ENCODE results near the gene SERPINA1. TPM values are rescaled to one million over a fixed set of nuclear protein-coding genes. Genes with fewer than 3 reads are reported as not detected.

SERPINA1 gene
- total RNA-seq, 3 donors from 2014 or later (not counting 1 experiment from before 2014, with no cell fraction given), result 12.7 to 65.3 (median 48.3) TPM

DNA sequence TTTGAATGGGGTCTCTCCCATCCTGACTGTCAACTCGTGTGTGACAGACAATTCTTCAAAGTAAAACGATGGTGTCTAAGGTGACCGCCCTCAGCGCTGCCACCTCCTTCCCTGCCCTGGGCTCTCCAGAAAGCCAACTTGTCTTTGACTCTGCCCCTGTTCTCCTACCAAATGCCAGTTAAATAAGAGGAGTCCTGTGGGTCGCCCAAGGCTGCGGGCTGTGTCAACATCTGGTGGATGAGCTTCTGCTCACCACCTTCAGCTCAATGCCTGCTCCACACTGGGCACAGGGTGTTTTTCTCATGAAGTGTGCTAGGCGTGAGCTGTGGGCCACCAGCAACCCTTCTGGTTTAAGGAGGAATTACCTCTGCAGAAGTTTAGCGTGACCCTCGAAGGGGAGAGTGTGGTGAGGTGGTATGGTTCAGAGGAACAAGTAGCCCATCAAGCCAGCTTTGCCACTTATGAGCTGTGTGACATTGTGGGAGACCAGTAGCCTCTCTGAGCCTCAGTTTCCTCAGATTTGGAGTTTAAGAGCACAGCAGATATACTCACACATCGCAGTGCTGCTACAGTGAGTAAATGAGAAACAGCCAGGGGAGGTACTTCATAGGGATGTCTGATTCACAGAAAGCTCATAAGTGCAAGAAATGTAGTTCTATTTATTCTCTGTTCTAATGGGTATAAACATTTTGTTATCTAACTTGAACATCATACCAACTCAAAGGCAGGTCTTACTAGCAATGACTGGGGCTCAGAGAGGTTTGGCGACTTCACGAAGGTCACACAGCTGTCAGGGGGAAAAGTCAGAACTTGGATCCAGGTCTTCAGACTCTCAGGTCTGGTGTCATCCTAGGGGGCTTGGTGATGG lies 12.1 kb downstream of the SERPINA1 start:
- Histone ChIP-seq H3K36me3 (ENCODE audit: control insufficient read depth, insufficient read depth, low read length) (no peaks in the 10 kb centered on the region), H3K9me3 (ENCODE audit: control insufficient read depth, insufficient read depth, low read length) (no peaks in the 10 kb centered on the region), H3K27me3 (ENCODE audit: control insufficient read depth, insufficient read depth, low read length) (no peaks in the 10 kb centered on the region), H3K4me1 (ENCODE audit: control insufficient read depth, insufficient read depth, low read length) (no peaks in the 10 kb centered on the region), H3K27ac (ENCODE audit: low read length) (no peak overlapping the region), H3K4me3 (ENCODE audit: low read length) (no peak overlapping the region)
- no peak overlapping the region for H3K4me3 Mint-ChIP-seq
- DNase-seq (no peak), ATAC-seq (no peak)
- H3K27me3 Mint-ChIP-seq (ENCODE audit: low read depth in 2 of 2), result peaks cover 0 to 7% of the 10 kb centered on the region in 2 donors
- 85% methylated on average over 12 of the region's 12 CpGs for WGBS (ENCODE audit: insufficient coverage)
- H3K9me3 Mint-ChIP-seq, result no peaks in the 10 kb centered on the region
- no peaks in the 10 kb centered on the region for H3K36me3 Mint-ChIP-seq
- no peak overlapping the region for H3K27ac Mint-ChIP-seq
- intact Hi-C loops (cut with micrococcal nuclease), result no loop called here
- no peaks in the 10 kb centered on the region for H3K4me1 Mint-ChIP-seq
- TF ChIP-seq, protein P1, sequence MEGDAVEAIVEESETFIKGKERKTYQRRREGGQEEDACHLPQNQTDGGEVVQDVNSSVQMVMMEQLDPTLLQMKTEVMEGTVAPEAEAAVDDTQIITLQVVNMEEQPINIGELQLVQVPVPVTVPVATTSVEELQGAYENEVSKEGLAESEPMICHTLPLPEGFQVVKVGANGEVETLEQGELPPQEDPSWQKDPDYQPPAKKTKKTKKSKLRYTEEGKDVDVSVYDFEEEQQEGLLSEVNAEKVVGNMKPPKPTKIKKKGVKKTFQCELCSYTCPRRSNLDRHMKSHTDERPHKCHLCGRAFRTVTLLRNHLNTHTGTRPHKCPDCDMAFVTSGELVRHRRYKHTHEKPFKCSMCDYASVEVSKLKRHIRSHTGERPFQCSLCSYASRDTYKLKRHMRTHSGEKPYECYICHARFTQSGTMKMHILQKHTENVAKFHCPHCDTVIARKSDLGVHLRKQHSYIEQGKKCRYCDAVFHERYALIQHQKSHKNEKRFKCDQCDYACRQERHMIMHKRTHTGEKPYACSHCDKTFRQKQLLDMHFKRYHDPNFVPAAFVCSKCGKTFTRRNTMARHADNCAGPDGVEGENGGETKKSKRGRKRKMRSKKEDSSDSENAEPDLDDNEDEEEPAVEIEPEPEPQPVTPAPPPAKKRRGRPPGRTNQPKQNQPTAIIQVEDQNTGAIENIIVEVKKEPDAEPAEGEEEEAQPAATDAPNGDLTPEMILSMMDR (IDR thresholded peaks at IDR 0.05), result no peak

GRCh38 chr14:94375552-94376107 lies 12.8 kb downstream of the SERPINA1 start:
- H3K9me3 ChIP-seq (ENCODE audit: control insufficient read depth, insufficient read depth, low read length), result no peaks in the 10 kb centered on the region
- Mint-ChIP-seq H3K27ac (no peak overlapping the region), H3K9me3 (no peaks in the 10 kb centered on the region), H3K4me1 (no peaks in the 10 kb centered on the region), H3K36me3 (no peaks in the 10 kb centered on the region), H3K4me3 (no peak overlapping the region), H3K27me3 (ENCODE audit: low read depth in 2 of 2) (peaks cover 0 to 7% of the 10 kb centered on the region in 2 donors)
- intact Hi-C loops (cut with micrococcal nuclease), result no loop called here
- no peaks in the 10 kb centered on the region for H3K4me1 ChIP-seq (ENCODE audit: control insufficient read depth, insufficient read depth, low read length)
- TF ChIP-seq, protein P1 (IDR thresholded peaks at IDR 0.05), result no peak
- H3K4me3 ChIP-seq (ENCODE audit: low read length), result no peak overlapping the region
- WGBS (ENCODE audit: insufficient coverage), result 88% methylated on average over 6 of the region's 6 CpGs
- no peaks in the 10 kb centered on the region for H3K27me3 ChIP-seq (ENCODE audit: control insufficient read depth, insufficient read depth, low read length)
- no peak for ATAC-seq
- DNase-seq, result no peak
- H3K27ac ChIP-seq (ENCODE audit: low read length), result no peak overlapping the region
- no peaks in the 10 kb centered on the region for H3K36me3 ChIP-seq (ENCODE audit: control insufficient read depth, insufficient read depth, low read length)

DNA sequence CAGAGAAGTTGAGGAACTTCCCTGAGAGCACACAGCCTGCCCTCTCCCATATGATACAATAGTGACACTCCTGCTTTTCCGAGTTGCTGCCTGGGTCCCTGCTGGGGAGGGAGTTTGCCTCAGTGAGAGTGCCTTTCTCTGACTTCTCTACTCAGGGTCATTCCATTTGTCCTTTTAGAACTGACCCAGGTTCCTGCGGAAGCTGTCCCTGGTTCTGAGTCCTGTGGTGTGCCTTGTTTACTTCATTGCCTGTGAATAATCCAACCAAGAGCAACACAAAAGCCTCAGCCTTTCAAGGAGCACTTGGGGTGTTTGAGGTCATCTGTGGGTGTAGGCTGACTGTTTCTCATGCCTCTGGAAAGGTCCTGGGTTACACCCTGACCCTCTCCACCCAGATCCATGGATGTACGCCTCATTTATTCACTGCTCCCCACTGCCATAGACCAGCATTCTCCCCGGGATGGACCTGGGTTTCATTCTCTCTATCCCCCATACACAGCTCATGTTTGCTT lies 13.6 kb downstream of the SERPINA1 start:
- WGBS (ENCODE audit: insufficient coverage), result 73% methylated on average over 2 of the region's 4 CpGs
- no peaks in the 10 kb centered on the region for H3K9me3 ChIP-seq (ENCODE audit: control insufficient read depth, insufficient read depth, low read length)

More for the DNA sequence above, 13.6 kb downstream of the SERPINA1 start:
- Histone ChIP-seq H3K27ac (ENCODE audit: low read length) (no peak overlapping the region), H3K4me1 (ENCODE audit: control insufficient read depth, insufficient read depth, low read length) (no peaks in the 10 kb centered on the region), H3K4me3 (ENCODE audit: low read length) (no peak overlapping the region), H3K27me3 (ENCODE audit: control insufficient read depth, insufficient read depth, low read length) (no peaks in the 10 kb centered on the region), H3K36me3 (ENCODE audit: control insufficient read depth, insufficient read depth, low read length) (no peaks in the 10 kb centered on the region)
- Mint-ChIP-seq H3K4me1 (no peaks in the 10 kb centered on the region), H3K27ac (no peak overlapping the region), H3K27me3 (ENCODE audit: low read depth in 2 of 2) (peaks cover 0 to 7% of the 10 kb centered on the region in 2 donors), H3K4me3 (no peak overlapping the region), H3K36me3 (no peaks in the 10 kb centered on the region), H3K9me3 (no peaks in the 10 kb centered on the region)
- TF ChIP-seq, protein P1 (IDR thresholded peaks at IDR 0.05), result no peak
- intact Hi-C loops (cut with micrococcal nuclease), result no loop called here
- DNase-seq, result no peak
- ATAC-seq, result no peak

All from natural killer cell (primary cell).